GM23248 (cell line): ENCODE data around the gene EBI3. TPM values are rescaled to one million over a fixed set of nuclear protein-coding genes. Genes with fewer than 3 reads are reported as not detected.

ENCODE experiments used
- DNase-seq: peaks from one replicate; pipeline ENCODE4 v3.0.0-alpha.2; 2015
- H2AFZ ChIP-seq: fragments of 200-600 bp; sonication (generic); 2 replicates; pipeline ENCODE4 v1.6.1; 2016; ENCODE audit warnings: antibody characterized with exemption
- H3F3A ChIP-seq: fragments of 200-600 bp; sonication (generic); 2 replicates; pipeline ENCODE4 v1.6.1; 2016; ENCODE audit warnings: mild to moderate bottlenecking, antibody characterized with exemption, mixed run types; ENCODE audit not compliant: insufficient read depth
- H3K27ac ChIP-seq: fragments of 200-600 bp; sonication (generic); 2 replicates; pipeline ENCODE4 v1.5.1; 2016; ENCODE audit warnings: mild to moderate bottlenecking
- H3K27me3 ChIP-seq: fragments of 200-600 bp; sonication (generic); replicated peaks from 2 replicates; pipeline ENCODE4 v1.6.1; 2016; ENCODE audit warnings: mild to moderate bottlenecking; ENCODE audit not compliant: insufficient read depth
- H3K36me3 ChIP-seq: fragments of 200-600 bp; sonication (generic); 2 replicates; pipeline ENCODE4 v1.6.1; 2016; ENCODE audit warnings: low read depth, mild to moderate bottlenecking
- H3K4me1 ChIP-seq: fragments of 200-600 bp; sonication (generic); 2 replicates; pipeline ENCODE4 v1.6.1; 2016; ENCODE audit warnings: mild to moderate bottlenecking; ENCODE audit not compliant: insufficient read depth
- H3K4me2 ChIP-seq: fragments of 200-600 bp; sonication (generic); one replicate; pipeline ENCODE4 v1.6.1; 2016; ENCODE audit warnings: mild to moderate bottlenecking; ENCODE audit not compliant: unreplicated experiment
- H3K4me3 ChIP-seq: fragments of 200-600 bp; sonication (generic); 2 replicates; pipeline ENCODE4 v1.5.1; 2016; ENCODE audit warnings: mild to moderate bottlenecking
- H3K79me2 ChIP-seq: fragments of 200-600 bp; sonication (generic); 2 replicates; pipeline ENCODE4 v1.6.1; 2016; ENCODE audit warnings: mild to moderate bottlenecking; ENCODE audit not compliant: insufficient read depth
- H3K9ac ChIP-seq: fragments of 200-600 bp; sonication (generic); 2 replicates; pipeline ENCODE4 v1.6.1; 2016; ENCODE audit warnings: mild to moderate bottlenecking
- H3K9me2 ChIP-seq: fragments of 200-600 bp; sonication (generic); 2 replicates; pipeline ENCODE4 v1.6.1; 2016; ENCODE audit warnings: mixed run types, mild to moderate bottlenecking, moderate library complexity; ENCODE audit not compliant: insufficient read depth
- H3K9me3 ChIP-seq: fragments of 200-600 bp; sonication (generic); one replicate; pipeline ENCODE4 v1.6.1; 2017; ENCODE audit warnings: low read depth
- H4K20me1 ChIP-seq: fragments of 200-600 bp; sonication (generic); 2 replicates; pipeline ENCODE4 v1.6.0; 2016; ENCODE audit not compliant: insufficient read depth
- EZH2 ChIP-seq: fragments of 200-600 bp; sonication (generic); IDR thresholded peaks from 2 replicates; pipeline ENCODE4 v1.6.1; 2018; ENCODE audit warnings: antibody characterized with exemption, mild to moderate bottlenecking; ENCODE audit not compliant: insufficient read depth, poor library complexity, severe bottlenecking
- EZH2phosphoT487 ChIP-seq: fragments of 200-600 bp; sonication (generic); IDR thresholded peaks from 2 replicates; pipeline ENCODE4 v1.6.1; 2018; ENCODE audit warnings: antibody characterized with exemption, moderate library complexity, mild to moderate bottlenecking, low read depth; ENCODE audit not compliant: insufficient read depth
- whole genome bisulfite sequencing, 2 experiments: methylation state at CpG; one replicate each; pipeline ENCODE4 v1.1.6; 2015 to 2017; ENCODE audit warnings: low lambda C conversion rate in 2 of 2, low coverage in 1 of 2; ENCODE audit errors: missing lambda C conversion rate in 2 of 2; 5-methylcytosine and 5-hydroxymethylcytosine counted together
- in situ Hi-C: fragments of 300-500 bp; cut with MboI; formaldehyde crosslinking; loops from 2 replicates; pipeline ENCODE4 v1.15.0; 2020
- polyA plus RNA-seq: library from polyadenylated mRNA; unstranded; fragments of >200 nt; fragmentation: Nextera tagmentation; extraction: Ambion mirVana; gene quantifications from 2 replicates; pipeline ENCODE4 v1.2.1, GENCODE V29; 2016
- total RNA-seq: library from RNA; depleted of rRNA; stranded (reverse); fragments of >200 nt; shearing (Covaris generic); gene quantifications from 2 replicates; pipeline ENCODE4 v1.2.3, GENCODE V29; 2014

EBI3 gene
- total and polyA plus RNA-seq, 2 experiments from 2014 or later: 0.56 TPM; not detected in 1

DNA sequence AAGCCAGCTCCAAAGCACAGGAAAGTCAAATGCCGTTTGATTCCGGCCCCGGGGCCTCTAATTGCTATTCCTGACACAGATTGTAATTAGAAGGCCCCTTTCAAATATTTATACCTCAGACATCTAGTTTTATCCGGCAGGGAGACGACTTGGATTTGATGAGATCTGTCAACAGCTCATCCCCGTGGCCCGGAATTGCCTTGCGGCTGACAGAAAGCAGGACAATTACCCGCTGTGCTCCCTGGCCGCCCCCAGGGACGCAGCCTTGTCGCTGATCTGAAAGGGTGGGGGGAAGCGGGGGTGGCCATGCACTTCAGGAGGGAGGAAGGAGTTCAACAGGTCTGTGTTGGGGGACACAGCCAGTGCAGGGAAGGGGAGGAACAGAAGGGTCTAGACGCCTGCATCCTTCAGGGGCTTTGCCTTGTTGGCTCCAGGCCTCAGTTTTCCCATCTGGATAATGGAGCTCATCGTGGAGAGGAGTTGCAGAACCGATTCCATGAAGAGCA is 47.9 kb downstream of the EBI3 start:
- in situ Hi-C loops: no loop called here

DNA sequence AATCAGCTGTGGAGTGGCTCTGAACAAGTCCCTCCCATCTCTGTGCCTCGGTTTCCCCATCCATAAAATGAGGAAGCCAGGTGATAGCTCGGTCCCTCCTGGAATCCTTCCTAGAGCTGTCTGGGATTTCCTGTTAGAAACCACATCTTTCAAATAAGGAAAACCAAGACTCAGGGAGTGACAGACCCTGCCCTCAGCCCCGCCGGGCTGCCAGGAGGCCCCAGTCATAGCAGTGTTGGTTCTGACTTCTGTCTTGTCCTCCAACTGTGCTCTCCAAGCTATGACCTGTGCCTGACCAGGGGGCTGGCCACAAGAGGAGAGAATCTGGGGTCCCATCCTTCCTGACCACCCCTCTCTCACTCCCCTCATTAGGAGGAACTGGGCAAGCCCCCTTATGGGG is 48.7 kb downstream of the EBI3 start:
- Histone ChIP-seq H3K9me3 (no peaks in the 10 kb centered on the region), H4K20me1 (no peaks in the 10 kb centered on the region), H3K36me3 (no peaks in the 10 kb centered on the region), H3K9ac (no peak overlapping the region), H3K27ac (no peak overlapping the region), H2AFZ (no peak overlapping the region), H3K4me2 (no peak overlapping the region), H3K27me3 (peaks cover 29% of the 10 kb centered on the region), H3K4me3 (no peak overlapping the region), H3K4me1 (no peaks in the 10 kb centered on the region), H3K79me2 (no peaks in the 10 kb centered on the region), H3K9me2 (no peaks in the 10 kb centered on the region), H3F3A (no peaks in the 10 kb centered on the region)
- 16 to 33% methylated on average over 4 of the region's 4 CpGs for WGBS, 2 experiments
- TF ChIP-seq EZH2: no peak
- no peak for TF ChIP-seq EZH2phosphoT487
- in situ Hi-C loops: no loop called here
- DNase-seq: no peak

More for the DNA sequence above, 47.9 kb downstream of the EBI3 start:
- Histone ChIP-seq H4K20me1 (no peaks in the 10 kb centered on the region), H3K4me3 (no peak overlapping the region), H3K4me1 (no peaks in the 10 kb centered on the region), H3K27ac (no peak overlapping the region), H2AFZ (no peak overlapping the region), H3K9me3 (no peaks in the 10 kb centered on the region), H3F3A (no peaks in the 10 kb centered on the region), H3K36me3 (no peaks in the 10 kb centered on the region), H3K79me2 (no peaks in the 10 kb centered on the region), H3K9me2 (no peaks in the 10 kb centered on the region), H3K27me3 (peaks cover 25% of the 10 kb centered on the region), H3K4me2 (no peak overlapping the region), H3K9ac (no peak overlapping the region)
- 39 to 40% methylated on average over 16 of the region's 16 CpGs for WGBS, 2 experiments
- no peak for DNase-seq
- TF ChIP-seq EZH2phosphoT487: no peak
- TF ChIP-seq EZH2: no peak

DNA sequence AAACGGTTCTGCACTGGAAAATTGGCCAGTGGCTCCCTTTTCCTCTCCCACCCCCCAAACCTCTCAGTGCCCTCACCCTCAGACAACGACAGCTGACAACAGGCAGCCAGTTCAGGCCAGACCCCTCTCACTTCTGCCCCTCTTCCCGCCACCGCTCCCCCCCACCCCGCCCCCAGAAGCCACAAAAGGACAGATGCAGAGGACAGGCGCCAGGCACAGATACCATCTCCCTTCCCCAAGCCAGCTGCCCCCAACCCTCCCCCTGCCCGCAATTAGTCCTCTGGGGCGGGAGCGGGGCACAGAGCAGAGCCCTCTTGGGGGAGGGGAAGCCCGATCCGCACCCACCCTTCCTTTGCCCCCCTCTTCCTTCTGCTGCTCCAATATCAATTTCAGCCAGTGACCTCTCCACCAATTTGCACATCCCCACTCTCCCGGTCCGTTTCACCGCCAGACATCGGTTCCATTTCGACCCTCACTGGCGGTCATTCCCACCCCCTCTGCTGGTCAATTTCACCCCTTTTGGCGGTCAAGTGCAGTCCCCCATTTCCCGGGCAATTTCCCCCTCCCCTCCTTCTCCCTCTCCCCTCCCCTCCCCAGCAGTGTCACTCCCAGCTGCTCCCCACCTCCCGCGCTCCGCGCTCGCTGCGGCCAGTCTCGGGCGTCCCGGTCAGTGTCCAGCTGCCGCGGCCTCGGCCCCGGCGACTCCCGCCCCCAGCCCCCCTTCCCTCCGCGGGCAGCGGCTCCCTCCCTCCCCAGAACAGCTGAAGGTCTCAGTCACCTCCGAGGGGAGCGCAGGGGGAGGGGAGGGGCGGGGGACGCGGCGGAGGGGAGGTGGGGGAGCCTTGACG is 49.3 kb downstream of the EBI3 start, which contains the start of gene SHD:
SHD (plus strand) TSS at position 848 of the 848 bp plus-strand sequence. CDS start 798 bp downstream, outside the sequence.
- Histone ChIP-seq H3K4me1 (no peaks in the 10 kb centered on the region), H3K36me3 (no peaks in the 10 kb centered on the region), H3K9me3 (no peaks in the 10 kb centered on the region), H3F3A (no peaks in the 10 kb centered on the region), H3K9me2 (no peaks in the 10 kb centered on the region), H3K4me3 (no peak within 1 kb of the TSS), H3K9ac (no peak within 1 kb of the TSS), H4K20me1 (no peaks in the 10 kb centered on the region), H3K79me2 (no peaks in the 10 kb centered on the region), H3K27ac (no peak within 1 kb of the TSS), H3K27me3 (peaks cover 32% of the 10 kb centered on the region), H3K4me2 (no peak within 1 kb of the TSS), H2AFZ (no peak within 1 kb of the TSS)
- DNase-seq: no peak
- in situ Hi-C loops: no loop called here
- TF ChIP-seq EZH2phosphoT487 (no peak), EZH2 (no peak)
- WGBS, 2 experiments: 4 to 5% methylated on average over 14 to 43 of the region's 44 CpGs

DNA sequence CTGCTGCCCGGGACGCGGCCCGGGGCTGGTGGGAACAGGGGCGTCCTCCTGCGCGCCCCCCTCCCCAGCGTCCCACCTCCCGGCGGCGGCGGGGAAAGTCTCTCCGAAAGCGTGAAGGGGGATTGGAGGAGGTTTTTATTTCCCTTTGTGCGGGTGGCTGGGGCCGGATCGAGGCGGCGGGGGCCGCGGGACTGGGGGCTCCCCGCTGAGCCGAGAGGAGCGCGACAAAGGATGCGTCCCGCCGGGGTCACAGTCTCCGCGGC is 49.9 kb downstream of the EBI3 start:
- Histone ChIP-seq H3K36me3 (no peaks in the 10 kb centered on the region), H3K9me2 (no peaks in the 10 kb centered on the region), H3K4me3 (no peak overlapping the region), H3K79me2 (no peaks in the 10 kb centered on the region), H3F3A (no peaks in the 10 kb centered on the region), H3K4me2 (no peak overlapping the region), H4K20me1 (no peaks in the 10 kb centered on the region), H2AFZ (no peak overlapping the region), H3K9me3 (no peaks in the 10 kb centered on the region), H3K27me3 (peaks cover 36% of the 10 kb centered on the region), H3K27ac (no peak overlapping the region), H3K9ac (no peak overlapping the region), H3K4me1 (no peaks in the 10 kb centered on the region)
- no peak for DNase-seq
- TF ChIP-seq EZH2phosphoT487 (no peak), EZH2 (no peak)
- in situ Hi-C loops: no loop called here
- WGBS, 2 experiments: 1 to 10% methylated on average over 2 to 30 of the region's 30 CpGs
